HG03378 (cell line): ENCODE data around the gene SMIM38.

ENCODE experiments used
- ATAC-seq: cut with Tn5 transposase; IDR thresholded peaks from one replicate; pipeline ENCODE4 v1.9.1; 2021; ENCODE audit warnings: mild to moderate bottlenecking, moderate library complexity; ENCODE audit not compliant: unreplicated experiment

The SMIM38 gene

GRCh38 chr11:69155302-69156234 is at the start of gene SMIM38:
Gene SMIM38, plus strand, starts transcription at chr11:69155935. Its CDS starts 1,912 bp downstream, at chr11:69157847.
- no peak for ATAC-seq

GRCh38 chr11:69106031-69106811 is 49.5 kb upstream of the SMIM38 start:
- ATAC-seq = no peak

- no peak for ATAC-seq
Observed at GRCh38 chr11:69107413-69107812, 48.3 kb upstream of the SMIM38 start.

GRCh38 chr11:69108030-69108429 is 47.7 kb upstream of the SMIM38 start:
- ATAC-seq = no peak

GRCh38 chr11:69108559-69108958 is 47.2 kb upstream of the SMIM38 start:
- no peak for ATAC-seq

GRCh38 chr11:69109101-69109500 is 46.6 kb upstream of the SMIM38 start:
- ATAC-seq = no peak

GRCh38 chr11:69110451-69110850 is 45.3 kb upstream of the SMIM38 start:
- no peak for ATAC-seq

- no peak for ATAC-seq
Observed at GRCh38 chr11:69111624-69112542, 43.9 kb upstream of the SMIM38 start.

- no peak for ATAC-seq
Observed at GRCh38 chr11:69113226-69113625, 42.5 kb upstream of the SMIM38 start.

GRCh38 chr11:69113646-69114340 is 41.9 kb upstream of the SMIM38 start:
- no peak for ATAC-seq

GRCh38 chr11:69114362-69114761 is 41.4 kb upstream of the SMIM38 start:
- ATAC-seq = no peak

- no peak for ATAC-seq
Observed at GRCh38 chr11:69114811-69115523, 40.8 kb upstream of the SMIM38 start.

GRCh38 chr11:69115586-69116560 is 39.9 kb upstream of the SMIM38 start:
- no peak for ATAC-seq

GRCh38 chr11:69116671-69117070 is 39.1 kb upstream of the SMIM38 start:
- no peak for ATAC-seq

GRCh38 chr11:69119190-69119589 is 36.5 kb upstream of the SMIM38 start:
- no peak for ATAC-seq

GRCh38 chr11:69120096-69120875 is 35.4 kb upstream of the SMIM38 start:
- ATAC-seq = no peak

- ATAC-seq = no peak
Observed at GRCh38 chr11:69121021-69121420, 34.7 kb upstream of the SMIM38 start.
